GM19193 (cell line): ENCODE data around the gene FAM229A.

Source experiments
- POLR2A ChIP-seq: IDR thresholded peaks from 4 replicates; pipeline ENCODE4 v1.6.1; 2011; ENCODE audit not compliant: insufficient read depth, insufficient read length; ENCODE audit errors: extremely low read depth

The FAM229A gene

DNA sequence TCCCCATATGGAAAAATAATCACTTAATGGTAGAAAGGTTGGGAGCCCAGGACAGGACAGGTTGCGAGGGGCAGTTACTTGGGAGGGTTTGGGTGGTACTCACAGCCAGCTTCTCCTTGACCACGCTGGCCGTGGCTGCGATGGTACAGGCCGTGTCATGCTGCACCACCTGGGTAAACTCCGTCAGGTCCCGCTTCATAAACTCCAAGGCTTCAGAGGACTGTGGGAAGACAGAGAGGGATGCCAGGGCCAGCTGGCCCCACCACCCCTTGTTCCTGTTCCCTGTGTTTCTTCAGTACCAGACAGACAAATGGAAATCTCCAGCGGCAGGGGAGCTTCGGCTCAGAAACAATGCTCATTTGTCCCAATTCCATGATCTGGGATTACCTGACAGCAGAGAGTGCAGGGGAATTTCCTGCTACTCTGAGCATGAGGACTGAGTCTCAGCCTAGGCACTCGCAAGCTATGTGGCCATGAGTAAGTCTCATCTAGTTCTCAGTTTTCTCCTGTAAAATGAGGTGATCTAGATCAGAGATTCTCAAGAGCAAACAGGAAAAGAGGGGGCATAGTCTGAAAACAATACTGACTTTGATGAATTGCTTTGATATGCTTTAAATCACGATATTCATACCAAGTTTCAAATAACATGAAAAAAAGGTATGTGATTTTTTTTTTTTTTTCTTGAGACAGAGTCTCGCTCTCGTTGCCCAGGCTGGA lies 24.5 kb upstream of the FAM229A start:
- TF ChIP-seq POLR2A, result no peak

- TF ChIP-seq POLR2A, result no peak
Observed at GRCh38 chr1:32380057-32380456, 17.8 kb upstream of the FAM229A start.

DNA sequence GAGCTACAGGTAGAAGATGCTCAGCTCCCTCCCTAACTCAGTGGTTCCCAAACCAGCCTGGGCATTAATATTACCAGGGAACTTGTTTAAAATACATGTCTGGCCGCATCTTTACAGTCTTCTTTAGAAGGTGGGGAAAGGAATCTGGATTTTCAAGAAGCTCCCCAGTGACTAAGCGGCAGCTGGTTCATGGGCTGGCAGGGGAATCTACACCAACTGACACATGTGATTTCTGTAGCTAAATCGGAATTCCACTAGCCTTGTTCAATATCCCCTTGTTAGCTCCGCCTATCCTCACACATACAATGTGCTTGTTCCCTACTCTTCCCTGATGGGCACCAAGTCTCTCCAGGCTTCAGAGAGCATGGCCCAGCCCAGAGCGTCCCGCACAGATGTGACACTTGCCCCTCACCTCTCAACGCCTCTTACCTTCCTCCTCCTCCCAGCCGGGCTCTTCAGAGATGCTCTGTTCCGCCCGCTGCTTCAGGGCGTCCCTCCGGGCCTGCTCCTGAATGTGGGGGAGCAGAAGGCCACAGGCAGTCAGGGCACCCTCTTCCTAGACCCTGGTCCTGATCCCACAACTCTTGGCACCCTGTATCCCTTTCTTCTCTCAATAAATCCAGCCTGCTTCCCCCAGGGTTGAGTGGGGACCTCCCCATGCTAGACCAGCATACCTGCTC lies 15.4 kb upstream of the FAM229A start:
- TF ChIP-seq POLR2A, result no peak

DNA sequence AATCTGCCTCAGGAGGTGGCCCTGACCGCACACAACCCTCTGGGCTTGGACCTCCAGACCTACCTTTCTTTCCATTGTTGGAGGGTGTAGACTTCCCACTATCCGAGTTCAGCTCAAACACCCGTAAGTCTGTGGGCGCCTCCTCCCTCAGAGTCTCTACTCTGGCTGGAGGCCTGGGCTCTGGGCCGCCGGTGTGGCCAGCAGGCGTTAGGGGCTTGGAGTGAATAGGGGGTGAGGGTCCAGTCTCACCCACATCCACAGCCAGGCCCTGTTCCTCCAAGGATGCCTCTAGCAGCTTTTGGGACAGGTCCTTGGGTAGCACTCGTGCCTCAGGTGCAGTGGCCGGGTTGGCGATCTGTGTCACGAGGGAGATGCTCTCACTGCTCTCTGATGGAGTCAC lies 13.9 kb upstream of the FAM229A start:
- no peak for TF ChIP-seq POLR2A

DNA sequence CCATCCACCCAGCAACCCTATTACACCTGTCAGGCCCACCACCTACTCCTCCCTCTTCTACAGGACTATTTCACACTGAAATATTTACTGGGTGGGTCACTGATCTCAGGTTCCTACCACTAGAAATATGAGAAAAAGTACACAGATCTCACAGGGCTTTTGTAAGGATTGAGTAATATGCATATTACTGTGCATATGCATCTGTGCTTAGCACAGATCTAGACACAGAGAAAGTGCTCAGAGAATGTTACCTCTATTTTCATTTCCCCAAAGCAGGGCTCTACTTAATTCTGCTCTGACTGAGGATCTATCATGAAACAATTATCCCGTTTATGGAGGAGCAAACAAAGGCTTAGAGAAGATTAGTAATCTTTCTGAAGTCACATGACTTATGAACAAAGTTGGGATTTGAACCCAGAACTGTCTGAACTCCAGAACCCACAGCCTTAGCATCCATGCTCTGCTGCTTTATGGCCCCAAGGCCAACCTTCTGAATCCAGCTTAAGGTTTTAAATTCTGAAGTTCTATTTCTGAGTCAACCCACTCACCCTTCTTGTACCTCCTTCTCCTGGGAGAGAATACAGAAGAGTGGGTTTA lies 11.8 kb upstream of the FAM229A start:
- no peak for TF ChIP-seq POLR2A

- no peak for TF ChIP-seq POLR2A
Observed at GRCh38 chr1:32372149-32372756, 10.0 kb upstream of the FAM229A start.

DNA sequence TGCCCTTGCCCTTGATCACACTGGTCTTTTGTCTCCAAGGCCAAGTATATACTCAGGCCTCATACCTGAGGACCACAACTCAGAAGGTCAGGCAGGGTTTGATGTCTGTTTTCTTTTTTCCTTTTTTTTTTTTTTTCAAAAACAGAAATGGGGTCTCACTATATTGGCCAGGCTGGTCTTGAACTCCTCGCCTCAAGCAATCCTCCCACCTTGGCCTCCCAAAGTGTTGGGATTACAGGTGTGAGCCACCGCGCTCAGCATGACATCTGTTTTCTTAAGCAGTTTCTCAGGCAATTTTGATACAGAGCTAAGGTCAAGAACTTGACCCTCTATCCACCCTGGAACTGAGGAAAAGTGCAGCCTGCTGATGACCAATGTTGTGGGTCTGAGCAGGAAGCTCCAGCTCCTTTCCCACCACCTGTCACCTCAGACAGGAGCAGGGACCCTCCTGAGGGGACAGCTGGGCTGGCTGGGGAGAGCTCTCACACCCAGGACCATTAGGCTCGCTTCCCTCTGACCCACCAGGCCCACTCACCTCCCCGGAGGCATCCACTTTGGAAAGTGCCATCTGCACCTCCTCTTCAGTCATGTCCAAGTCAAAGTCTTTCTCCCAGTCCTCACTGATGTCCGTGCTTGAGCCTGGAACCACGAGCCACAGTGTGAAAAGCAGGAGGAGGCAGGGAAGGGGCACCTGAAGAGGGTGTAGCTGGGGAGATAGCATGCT lies 5.8 kb upstream of the FAM229A start:
- TF ChIP-seq POLR2A, result no peak

- TF ChIP-seq POLR2A, result no peak
Observed at GRCh38 chr1:32365445-32365844, 3.2 kb upstream of the FAM229A start.

DNA sequence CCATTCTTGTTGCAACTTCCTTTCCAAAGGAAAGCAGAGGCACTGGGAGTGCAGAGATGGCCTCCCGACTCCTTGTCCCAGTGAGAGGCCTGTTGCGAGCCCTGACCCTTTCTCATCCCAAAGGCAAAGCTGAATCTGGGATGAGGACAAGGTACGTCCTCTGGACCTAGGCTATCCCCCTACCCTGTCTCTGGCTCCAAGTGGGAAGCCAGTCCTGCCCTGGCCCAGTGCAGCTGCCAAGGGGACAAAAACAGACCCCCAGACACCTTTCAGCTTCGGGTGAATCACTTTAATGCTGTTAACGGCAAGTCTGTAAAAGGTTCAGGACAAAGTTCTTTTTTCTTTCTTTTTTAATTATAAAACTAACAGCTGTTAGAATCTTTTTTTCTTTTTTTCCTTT lies 2.6 kb upstream of the FAM229A start:
- no peak for TF ChIP-seq POLR2A

DNA sequence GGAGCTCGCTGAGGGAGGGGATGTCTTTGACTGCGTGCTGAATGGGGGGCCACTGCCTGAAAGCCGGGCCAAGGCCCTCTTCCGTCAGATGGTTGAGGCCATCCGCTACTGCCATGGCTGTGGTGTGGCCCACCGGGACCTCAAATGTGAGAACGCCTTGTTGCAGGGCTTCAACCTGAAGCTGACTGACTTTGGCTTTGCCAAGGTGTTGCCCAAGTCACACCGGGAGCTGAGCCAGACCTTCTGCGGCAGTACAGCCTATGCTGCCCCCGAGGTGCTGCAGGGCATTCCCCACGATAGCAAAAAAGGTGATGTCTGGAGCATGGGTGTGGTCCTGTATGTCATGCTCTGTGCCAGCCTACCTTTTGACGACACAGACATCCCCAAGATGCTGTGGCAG lies 1.4 kb upstream of the FAM229A start:
- no peak for TF ChIP-seq POLR2A

GRCh38 chr1:32361674-32362473 lies 411 bp downstream of the FAM229A start:
- no peak for TF ChIP-seq POLR2A

DNA sequence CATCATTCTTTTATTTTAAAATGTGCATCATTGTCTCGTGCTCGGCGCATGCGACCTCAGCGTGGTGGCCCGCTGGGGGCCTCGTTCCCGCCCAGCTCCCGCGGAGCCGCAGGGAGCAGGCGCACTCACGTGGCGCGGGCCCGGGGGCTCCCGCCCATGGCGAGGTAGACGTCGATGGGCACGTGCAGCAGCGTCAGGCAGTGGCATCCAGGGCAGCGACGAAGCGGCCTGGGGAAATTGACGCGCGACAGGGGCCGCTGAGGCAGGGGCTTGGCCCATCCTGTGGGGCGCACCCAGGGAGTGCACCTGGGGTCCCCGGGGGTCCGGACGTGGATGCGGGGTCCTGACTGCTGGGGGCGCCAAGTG lies 994 bp downstream of the FAM229A start:
- TF ChIP-seq POLR2A, result no peak

GRCh38 chr1:32358435-32358834 lies 3.9 kb downstream of the FAM229A start:
- TF ChIP-seq POLR2A, result no peak

DNA sequence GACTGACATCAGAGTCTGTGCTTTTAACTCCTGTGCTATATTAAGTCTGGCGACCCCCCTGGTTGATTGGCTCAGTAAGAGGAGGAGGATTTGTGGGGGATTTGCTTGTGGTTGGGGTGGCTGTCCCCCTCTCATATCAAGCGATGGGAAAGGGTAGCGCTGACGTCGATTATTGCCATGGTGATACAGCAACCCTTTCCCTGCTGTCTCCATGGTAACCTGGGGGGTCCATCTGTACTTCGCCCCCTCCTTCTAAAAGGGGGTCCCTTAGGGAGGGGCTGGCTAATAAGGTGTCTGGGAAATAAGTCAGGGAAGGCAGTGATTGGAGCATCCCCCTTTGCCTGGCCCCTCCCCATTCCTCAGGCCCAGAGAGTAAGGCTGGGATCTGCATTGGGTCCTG lies 4.7 kb downstream of the FAM229A start:
- no peak for TF ChIP-seq POLR2A
